Measurements from ENCODE around the gene TXN2. TPM values are rescaled to one million over a fixed set of nuclear protein-coding genes. Genes with fewer than 3 reads are reported as not detected.
"Not testable (repeated sequence)": the region's sequence is repeated elsewhere in the genome, so short reads cannot be mapped to it uniquely, and the experiment has no call there.

Gene TXN2
- total RNA-seq, 1 donor from 2014 or later = 67.3 TPM

DNA sequence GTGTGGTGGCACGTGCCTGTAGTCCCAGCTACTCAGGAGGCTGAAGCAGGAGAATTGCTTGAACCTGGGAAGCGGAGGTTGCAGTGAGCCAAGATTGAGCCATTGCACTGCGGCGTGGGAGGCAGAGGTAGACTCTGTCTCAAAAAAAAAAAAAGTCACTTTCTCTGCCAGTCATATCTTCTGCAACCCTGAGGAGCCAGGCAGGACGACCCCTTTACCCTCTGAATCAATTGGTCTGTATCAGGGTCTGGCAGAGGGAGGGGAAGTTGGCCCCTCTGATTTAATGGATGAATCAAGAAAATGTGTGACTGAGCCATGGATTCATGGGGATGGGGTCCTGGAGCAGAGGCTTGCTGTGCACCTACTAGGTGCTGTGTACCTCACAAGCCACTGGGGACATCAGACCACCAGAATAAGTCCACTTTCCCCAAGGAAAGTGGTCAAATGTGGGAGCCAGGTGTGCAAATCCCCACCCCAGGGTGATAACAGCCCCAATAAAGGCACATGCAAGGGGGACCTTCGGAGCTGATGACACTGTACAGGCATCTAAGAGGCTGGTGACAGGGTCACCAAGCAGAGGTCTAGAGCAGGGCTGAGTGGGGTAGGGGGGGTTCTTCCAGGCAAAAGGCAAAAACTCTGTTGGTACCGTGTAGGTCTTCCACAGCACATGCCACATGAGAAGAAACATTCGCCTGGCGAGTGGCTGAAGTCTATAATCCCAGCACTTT is 29.0 kb downstream of the TXN2 start:
- DNase-seq (ENCODE audit: low spot score) = no peak
- Mint-ChIP-seq H3K27me3 (ENCODE audit: unreplicated experiment) (peaks cover 12% of the 10 kb centered on the region), H3K4me3 (ENCODE audit: unreplicated experiment) (no peak overlapping the region), H3K27ac (ENCODE audit: unreplicated experiment) (peak overlapping the region; percentile 95), H3K4me1 (ENCODE audit: unreplicated experiment) (peaks cover 31% of the 10 kb centered on the region), H3K36me3 (ENCODE audit: low read depth, unreplicated experiment) (no peaks in the 10 kb centered on the region), H3K9me3 (ENCODE audit: unreplicated experiment) (no peaks in the 10 kb centered on the region)
- TF ChIP-seq, protein P1, sequence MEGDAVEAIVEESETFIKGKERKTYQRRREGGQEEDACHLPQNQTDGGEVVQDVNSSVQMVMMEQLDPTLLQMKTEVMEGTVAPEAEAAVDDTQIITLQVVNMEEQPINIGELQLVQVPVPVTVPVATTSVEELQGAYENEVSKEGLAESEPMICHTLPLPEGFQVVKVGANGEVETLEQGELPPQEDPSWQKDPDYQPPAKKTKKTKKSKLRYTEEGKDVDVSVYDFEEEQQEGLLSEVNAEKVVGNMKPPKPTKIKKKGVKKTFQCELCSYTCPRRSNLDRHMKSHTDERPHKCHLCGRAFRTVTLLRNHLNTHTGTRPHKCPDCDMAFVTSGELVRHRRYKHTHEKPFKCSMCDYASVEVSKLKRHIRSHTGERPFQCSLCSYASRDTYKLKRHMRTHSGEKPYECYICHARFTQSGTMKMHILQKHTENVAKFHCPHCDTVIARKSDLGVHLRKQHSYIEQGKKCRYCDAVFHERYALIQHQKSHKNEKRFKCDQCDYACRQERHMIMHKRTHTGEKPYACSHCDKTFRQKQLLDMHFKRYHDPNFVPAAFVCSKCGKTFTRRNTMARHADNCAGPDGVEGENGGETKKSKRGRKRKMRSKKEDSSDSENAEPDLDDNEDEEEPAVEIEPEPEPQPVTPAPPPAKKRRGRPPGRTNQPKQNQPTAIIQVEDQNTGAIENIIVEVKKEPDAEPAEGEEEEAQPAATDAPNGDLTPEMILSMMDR (IDR thresholded peaks at IDR 0.05; ENCODE audit: unreplicated experiment) = no peak

DNA sequence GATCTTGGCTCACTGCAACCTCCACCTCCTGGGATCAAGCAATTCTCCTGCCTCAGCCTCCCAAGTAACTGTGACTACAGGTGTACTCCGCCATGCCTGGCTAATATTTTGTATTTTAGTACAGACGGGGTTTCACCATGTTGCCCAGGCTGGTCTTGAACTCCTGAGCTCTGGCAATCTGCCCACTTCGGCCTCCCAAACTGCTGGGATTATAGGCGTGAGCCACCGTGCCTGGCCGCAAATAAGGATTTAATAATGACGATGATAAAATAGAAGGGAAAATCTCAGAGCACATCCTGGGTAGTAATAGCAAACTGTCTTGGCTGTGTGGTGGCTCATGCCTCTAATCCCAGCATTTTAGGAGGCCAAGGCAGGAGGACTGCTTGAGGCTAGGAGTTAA is 30.5 kb downstream of the TXN2 start:
- not testable (repeated sequence) for DNase-seq (ENCODE audit: low spot score); H3K27me3 Mint-ChIP-seq (ENCODE audit: unreplicated experiment); H3K4me3 Mint-ChIP-seq (ENCODE audit: unreplicated experiment); H3K36me3 Mint-ChIP-seq (ENCODE audit: low read depth, unreplicated experiment); H3K9me3 Mint-ChIP-seq (ENCODE audit: unreplicated experiment)
- Mint-ChIP-seq H3K4me1 (ENCODE audit: unreplicated experiment) (peaks cover 30% of the 10 kb centered on the region), H3K27ac (ENCODE audit: unreplicated experiment) (peak overlapping the region; percentile 70)

DNA sequence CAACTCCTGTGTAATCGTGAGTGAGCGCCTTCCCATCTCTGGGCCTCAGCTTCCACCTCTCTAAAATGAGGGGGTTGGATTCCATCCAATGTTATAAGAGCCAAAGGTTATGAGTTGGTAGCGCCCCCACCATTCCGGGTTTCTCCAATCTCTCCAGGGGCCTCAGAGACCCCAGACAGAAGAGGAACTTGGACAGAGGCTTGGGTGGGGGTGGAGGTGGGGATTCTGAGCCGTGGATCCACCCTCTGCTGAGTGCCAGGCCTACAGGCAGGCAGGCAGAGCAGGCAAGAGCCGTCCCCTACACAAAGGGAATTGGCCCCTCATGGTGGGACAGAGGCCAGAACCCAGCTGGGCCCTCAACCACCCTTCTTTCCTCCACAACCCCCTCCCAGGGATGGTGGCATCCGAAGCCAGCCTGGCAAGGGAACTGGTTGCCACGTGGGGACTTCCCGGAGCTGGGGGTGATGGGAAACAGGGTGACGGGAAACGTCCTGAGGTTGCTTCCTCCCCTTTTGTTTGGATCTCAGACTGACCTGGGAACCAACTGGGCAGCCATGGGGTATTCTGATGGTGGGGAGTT is 31.8 kb downstream of the TXN2 start:
- TF ChIP-seq, protein P1 (IDR thresholded peaks at IDR 0.05; ENCODE audit: unreplicated experiment) = no peak
- Mint-ChIP-seq H3K27ac (ENCODE audit: unreplicated experiment) (peak overlapping the region; percentile 80), H3K4me3 (ENCODE audit: unreplicated experiment) (no peak overlapping the region), H3K4me1 (ENCODE audit: unreplicated experiment) (peaks cover 36% of the 10 kb centered on the region), H3K9me3 (ENCODE audit: unreplicated experiment) (no peaks in the 10 kb centered on the region), H3K36me3 (ENCODE audit: low read depth, unreplicated experiment) (no peaks in the 10 kb centered on the region), H3K27me3 (ENCODE audit: unreplicated experiment) (peaks cover 8% of the 10 kb centered on the region)
- no peak for DNase-seq (ENCODE audit: low spot score)

DNA sequence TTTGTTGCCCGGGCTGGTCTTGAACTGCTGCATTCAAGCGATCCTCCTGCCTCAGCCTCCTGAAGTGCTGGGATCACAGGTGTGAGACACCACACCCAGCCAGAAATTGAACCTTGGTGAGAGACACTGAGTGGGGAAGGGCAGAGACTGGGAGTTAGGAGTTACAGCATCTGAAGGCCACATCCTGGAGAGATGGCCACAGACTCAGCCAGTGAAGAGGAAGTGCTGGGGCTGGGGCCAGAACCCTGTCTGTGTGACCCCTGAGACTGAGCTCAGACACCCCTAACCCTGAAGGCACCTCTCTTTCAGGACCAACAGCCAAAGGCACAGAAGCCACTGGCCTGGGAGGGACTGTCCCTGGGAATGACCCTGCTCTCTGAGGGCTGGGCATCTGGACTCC is 33.8 kb downstream of the TXN2 start:
- Mint-ChIP-seq H3K27me3 (ENCODE audit: unreplicated experiment) (peaks cover 14% of the 10 kb centered on the region), H3K27ac (ENCODE audit: unreplicated experiment) (no peak overlapping the region), H3K4me3 (ENCODE audit: unreplicated experiment) (no peak overlapping the region), H3K9me3 (ENCODE audit: unreplicated experiment) (no peaks in the 10 kb centered on the region), H3K4me1 (ENCODE audit: unreplicated experiment) (peaks cover 35% of the 10 kb centered on the region), H3K36me3 (ENCODE audit: low read depth, unreplicated experiment) (no peaks in the 10 kb centered on the region)
- DNase-seq (ENCODE audit: low spot score) = no peak
- TF ChIP-seq, protein P1 (IDR thresholded peaks at IDR 0.05; ENCODE audit: unreplicated experiment) = no peak

DNA sequence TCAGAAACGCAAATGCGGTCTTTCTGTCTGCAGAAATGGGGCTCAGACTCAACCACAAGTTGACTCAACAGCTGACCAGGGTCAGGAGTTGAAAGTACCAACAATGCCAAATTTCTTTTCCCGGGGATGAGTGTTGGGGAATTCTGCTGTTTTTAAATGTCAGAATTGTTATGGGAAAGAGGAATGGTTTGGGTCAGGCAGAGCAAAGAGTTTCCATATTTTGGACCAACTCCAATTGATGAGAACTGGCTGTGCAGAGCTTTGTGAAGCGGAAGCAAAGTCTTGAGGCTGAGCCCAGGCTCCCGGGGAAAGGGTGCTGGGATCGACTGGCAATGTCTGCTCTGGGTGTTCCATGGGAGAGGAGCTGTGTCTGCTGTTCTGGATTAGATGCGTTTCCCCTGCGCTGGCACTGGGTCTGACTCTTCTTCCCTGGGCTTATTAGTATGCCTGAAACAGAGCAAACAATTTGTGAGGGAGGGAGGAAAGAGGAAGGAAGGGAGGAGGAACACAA is 36.2 kb downstream of the TXN2 start:
- Mint-ChIP-seq H3K27ac (ENCODE audit: unreplicated experiment) (no peak overlapping the region), H3K4me1 (ENCODE audit: unreplicated experiment) (peaks cover 29% of the 10 kb centered on the region), H3K36me3 (ENCODE audit: low read depth, unreplicated experiment) (no peaks in the 10 kb centered on the region), H3K27me3 (ENCODE audit: unreplicated experiment) (peaks cover 11% of the 10 kb centered on the region), H3K4me3 (ENCODE audit: unreplicated experiment) (peak overlapping the region; percentile 42), H3K9me3 (ENCODE audit: unreplicated experiment) (no peaks in the 10 kb centered on the region)
- TF ChIP-seq, protein P1 (IDR thresholded peaks at IDR 0.05; ENCODE audit: unreplicated experiment) = no peak
- DNase-seq (ENCODE audit: low spot score) = no peak
